BLaER1 treated with 17β-estradiol and CSF1 and Interleukin-3, amounts not matched to agents 10 nM and 100 nM (cell line): ENCODE measurements around the gene AIG1.

Experiments
- H3K27ac ChIP-seq, 11 experiments: shearing (Covaris generic); formaldehyde crosslinking; 2 replicates each; pipeline ENCODE4 v1.8.1; 2022
- H3K27me3 ChIP-seq, 11 experiments: shearing (Covaris generic); formaldehyde crosslinking; 2 replicates each; pipeline ENCODE4 v1.8.1; 2022
- H3K36me3 ChIP-seq, 11 experiments: shearing (Covaris generic); formaldehyde crosslinking; 2 replicates each; pipeline ENCODE4 v1.8.1; 2022
- H3K4me1 ChIP-seq, 10 experiments: shearing (Covaris generic); formaldehyde crosslinking; 2 replicates each; pipeline ENCODE4 v1.8.1; 2022
- H3K4me2 ChIP-seq, 11 experiments: shearing (Covaris generic); formaldehyde crosslinking; 2 replicates each; pipeline ENCODE4 v1.8.1; 2022
- H3K4me3 ChIP-seq, 10 experiments: shearing (Covaris generic); formaldehyde crosslinking; 2 replicates each; pipeline ENCODE4 v1.8.1; 2022
- H3K9ac ChIP-seq, 11 experiments: shearing (Covaris generic); formaldehyde crosslinking; 2 replicates each; pipeline ENCODE4 v1.8.1; 2022
- H3K9me3 ChIP-seq, 11 experiments: shearing (Covaris generic); formaldehyde crosslinking; replicated peaks in 1 of 11; 2 replicates each; pipeline ENCODE4 v1.8.1; 2022
- H4K20me1 ChIP-seq, 11 experiments: shearing (Covaris generic); formaldehyde crosslinking; 2 replicates each; pipeline ENCODE4 v1.8.1; 2022
- Cebpa-rat ChIP-seq, 11 experiments: shearing (Covaris generic); IDR thresholded peaks; 2 replicates each; pipeline ENCODE4 v1.8.1; 2022

AIG1 gene

DNA sequence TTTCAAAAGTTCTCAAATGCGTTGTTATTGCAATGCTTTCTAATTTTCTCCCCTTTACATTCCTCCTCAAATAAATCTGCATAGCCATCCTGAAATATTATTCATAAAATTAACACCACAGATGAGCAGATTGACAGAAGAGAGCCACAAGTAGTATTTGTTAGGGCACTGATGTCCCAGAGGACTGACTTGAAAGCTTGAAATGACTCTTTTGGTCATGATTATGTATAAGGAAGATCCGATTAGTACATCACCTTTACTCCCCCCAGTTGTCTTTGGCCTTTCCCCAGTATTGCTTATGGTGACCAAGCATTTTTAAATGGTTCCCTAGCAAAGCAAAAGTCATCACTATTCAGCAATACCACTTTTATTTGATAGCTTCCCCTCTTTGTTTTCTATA, 202.2 kb downstream of the AIG1 start:
- peaks cover 0 to 18% (median 0%) of the 10 kb centered on the region in 10 experiments; a peak in 5 of 20 replicates for H3K4me1 ChIP-seq
- no peak overlapping the region for H3K4me3 ChIP-seq
- H3K9ac ChIP-seq: no peak overlapping the region
- H3K36me3 ChIP-seq: no peaks in the 10 kb centered on the region
- no peak overlapping the region for H3K27ac ChIP-seq
- no peak overlapping the region for H3K4me2 ChIP-seq
- no peaks in the 10 kb centered on the region for H4K20me1 ChIP-seq
- peaks cover 7 to 30% (median 20%) of the 10 kb centered on the region in 11 experiments; a peak in 19 of 22 replicates for H3K9me3 ChIP-seq
- no peaks in the 10 kb centered on the region for H3K27me3 ChIP-seq
- no peak for TF ChIP-seq Cebpa-rat (IDR thresholded peaks at IDR 0.05)

DNA sequence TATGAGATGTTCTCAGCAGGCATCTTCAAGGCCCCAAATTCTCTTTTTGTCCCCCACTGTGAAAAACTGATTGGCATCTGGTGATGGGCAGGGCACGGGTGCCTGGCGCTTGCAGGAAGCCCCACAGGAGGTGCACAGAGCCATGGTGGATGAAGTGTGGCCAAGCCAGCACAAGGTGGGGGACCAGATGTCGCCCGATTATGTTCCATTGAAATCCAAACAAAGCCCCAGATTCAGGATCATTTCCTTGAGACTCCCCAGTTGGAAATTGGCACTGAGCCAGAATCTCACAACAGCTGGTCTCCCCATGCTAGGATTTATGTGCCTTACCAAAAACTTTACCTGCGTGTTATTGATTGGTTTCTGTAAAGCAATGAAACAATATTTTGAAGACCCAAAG, 203.7 kb downstream of the AIG1 start:
- Histone ChIP-seq H3K4me3 (no peak overlapping the region), H3K9me3 (peaks cover 4 to 16% (median 9%) of the 10 kb centered on the region in 11 experiments; a peak in 19 of 22 replicates), H3K27ac (no peak overlapping the region), H4K20me1 (no peaks in the 10 kb centered on the region), H3K4me2 (no peak overlapping the region), H3K36me3 (no peaks in the 10 kb centered on the region), H3K4me1 (peaks cover 0 to 18% (median 0%) of the 10 kb centered on the region in 10 experiments; a peak in 5 of 20 replicates), H3K9ac (no peak overlapping the region), H3K27me3 (no peaks in the 10 kb centered on the region)
- TF ChIP-seq Cebpa-rat (IDR thresholded peaks at IDR 0.05): no peak

DNA sequence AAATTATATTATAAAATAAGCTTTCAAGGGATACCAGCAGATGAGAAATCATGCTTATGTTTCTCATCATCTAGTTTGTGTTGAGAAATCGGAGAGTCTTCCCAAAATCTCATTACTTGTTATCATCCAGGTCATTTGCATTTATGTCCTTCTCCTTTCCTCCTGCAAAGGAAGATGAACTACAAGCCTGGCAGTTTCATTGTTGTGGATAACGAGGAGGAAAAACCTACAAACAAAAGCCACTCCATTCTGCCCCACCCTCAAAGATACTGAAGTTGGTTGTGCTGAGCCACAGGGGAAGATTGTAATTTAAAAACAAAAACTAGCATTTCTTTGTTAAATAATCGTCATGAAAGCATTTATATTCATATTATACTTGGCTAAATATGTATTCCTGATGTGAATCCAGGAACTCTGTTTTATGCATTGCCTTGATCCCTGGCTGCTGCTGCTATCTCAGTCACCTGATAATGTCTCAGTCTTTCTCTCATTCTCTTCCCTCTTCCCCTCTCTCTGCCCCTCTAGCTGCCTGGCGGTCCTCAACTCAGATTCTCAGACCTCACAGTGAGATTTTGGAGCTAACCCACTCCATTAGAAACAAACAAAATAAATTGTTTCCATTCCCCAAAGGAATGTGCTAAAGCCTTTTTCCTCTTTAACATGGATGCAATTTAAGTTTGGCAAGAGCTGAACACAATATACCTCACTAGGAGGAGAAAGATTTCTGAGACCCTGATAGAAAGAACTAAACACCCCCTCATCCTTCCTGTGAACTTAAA, 204.5 kb downstream of the AIG1 start:
- Histone ChIP-seq H3K4me2 (no peak overlapping the region), H3K27ac (no peak overlapping the region), H3K9ac (no peak overlapping the region), H3K36me3 (no peaks in the 10 kb centered on the region), H3K27me3 (no peaks in the 10 kb centered on the region), H4K20me1 (no peaks in the 10 kb centered on the region), H3K4me3 (no peak overlapping the region), H3K9me3 (peaks cover 0 to 8% (median under 1%) of the 10 kb centered on the region in 11 experiments; a peak in 10 of 22 replicates), H3K4me1 (peaks cover 0 to 18% (median 0%) of the 10 kb centered on the region in 10 experiments; a peak in 5 of 20 replicates)
- no peak for TF ChIP-seq Cebpa-rat (IDR thresholded peaks at IDR 0.05)

DNA sequence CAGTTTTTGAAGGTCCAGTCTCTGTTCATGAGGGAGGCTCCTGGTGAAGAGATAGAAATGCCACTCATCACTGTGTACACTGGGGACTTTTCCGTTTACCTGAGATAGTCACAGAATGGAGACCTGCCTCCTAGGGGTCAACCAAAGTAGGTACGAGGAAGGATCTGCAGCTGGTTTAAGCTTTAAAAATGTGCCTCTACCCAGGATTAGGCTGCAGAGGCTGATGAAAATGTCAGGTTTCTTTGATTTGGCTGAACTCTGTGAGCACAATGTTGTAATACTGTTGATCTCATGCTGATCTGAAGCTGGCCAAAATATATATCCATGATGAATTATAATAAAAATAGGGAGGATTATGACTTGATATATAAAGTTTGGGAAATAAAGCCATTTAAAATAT, 207.1 kb downstream of the AIG1 start:
- Histone ChIP-seq H3K36me3 (no peaks in the 10 kb centered on the region), H3K4me2 (no peak overlapping the region), H3K27ac (no peak overlapping the region), H3K4me1 (no peaks in the 10 kb centered on the region), H3K27me3 (no peaks in the 10 kb centered on the region), H3K9me3 (0 out of 22 replicates have a peak, but pooled peaks cover 0 to 1% (median 0%) of the 10 kb centered on the region in 11 experiments), H3K4me3 (no peak overlapping the region), H3K9ac (no peak overlapping the region), H4K20me1 (no peaks in the 10 kb centered on the region)
- TF ChIP-seq Cebpa-rat (IDR thresholded peaks at IDR 0.05): no peak

DNA sequence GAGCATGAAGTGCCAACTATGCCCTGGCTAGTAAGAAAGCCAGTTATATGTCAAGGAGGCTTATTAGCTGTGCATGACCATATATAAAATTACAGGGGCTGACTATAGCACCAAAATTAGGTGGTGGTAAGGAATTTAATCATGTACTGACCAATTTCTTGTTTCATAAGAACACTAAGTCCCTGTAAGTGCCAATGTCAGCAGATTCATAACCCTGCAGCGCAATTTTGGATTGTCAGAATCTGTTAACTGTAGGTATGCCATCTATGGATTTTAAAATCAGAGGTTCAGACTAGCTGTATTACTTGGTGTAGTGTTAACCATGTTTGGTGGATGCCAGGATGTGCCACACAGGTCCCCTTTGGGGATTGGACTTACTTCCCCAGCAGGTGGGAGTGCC, 207.8 kb downstream of the AIG1 start:
- H3K4me1 ChIP-seq: no peaks in the 10 kb centered on the region
- no peak overlapping the region for H3K27ac ChIP-seq
- no peak for TF ChIP-seq Cebpa-rat (IDR thresholded peaks at IDR 0.05)
- no peaks in the 10 kb centered on the region for H4K20me1 ChIP-seq
- H3K9ac ChIP-seq: no peak overlapping the region
- H3K36me3 ChIP-seq: no peaks in the 10 kb centered on the region
- H3K27me3 ChIP-seq: no peaks in the 10 kb centered on the region
- H3K9me3 ChIP-seq: 0 out of 22 replicates have a peak, but pooled peaks cover 0 to 8% (median 0%) of the 10 kb centered on the region in 11 experiments
- H3K4me3 ChIP-seq: no peak overlapping the region
- H3K4me2 ChIP-seq: no peak overlapping the region

DNA sequence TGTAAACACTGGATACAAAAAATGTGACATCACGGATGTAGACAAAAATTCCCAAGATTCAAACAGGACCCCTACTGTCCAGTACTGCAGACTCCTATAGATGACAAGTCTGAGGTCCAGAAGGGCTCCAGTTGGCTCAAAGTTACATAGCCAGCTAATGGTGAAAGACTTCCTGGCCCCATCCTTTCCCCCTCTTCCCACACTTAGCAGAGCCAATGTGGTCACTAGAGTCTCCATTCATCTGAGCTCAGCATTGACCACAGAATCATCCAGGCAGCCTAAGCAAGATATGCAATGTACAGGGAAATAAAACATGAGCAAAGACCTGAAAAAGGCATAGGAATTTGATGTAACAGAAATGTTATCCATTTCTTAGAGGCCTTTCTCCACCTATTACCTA, 209.3 kb downstream of the AIG1 start:
- Histone ChIP-seq H3K9me3 (0 out of 22 replicates have a peak, but pooled peaks cover 0 to 9% (median 0%) of the 10 kb centered on the region in 11 experiments), H3K9ac (no peak overlapping the region), H3K27me3 (no peaks in the 10 kb centered on the region), H3K36me3 (no peaks in the 10 kb centered on the region), H3K4me2 (no peak overlapping the region), H3K4me3 (no peak overlapping the region), H3K4me1 (no peaks in the 10 kb centered on the region), H4K20me1 (no peaks in the 10 kb centered on the region), H3K27ac (no peak overlapping the region)
- TF ChIP-seq Cebpa-rat (IDR thresholded peaks at IDR 0.05): no peak

DNA sequence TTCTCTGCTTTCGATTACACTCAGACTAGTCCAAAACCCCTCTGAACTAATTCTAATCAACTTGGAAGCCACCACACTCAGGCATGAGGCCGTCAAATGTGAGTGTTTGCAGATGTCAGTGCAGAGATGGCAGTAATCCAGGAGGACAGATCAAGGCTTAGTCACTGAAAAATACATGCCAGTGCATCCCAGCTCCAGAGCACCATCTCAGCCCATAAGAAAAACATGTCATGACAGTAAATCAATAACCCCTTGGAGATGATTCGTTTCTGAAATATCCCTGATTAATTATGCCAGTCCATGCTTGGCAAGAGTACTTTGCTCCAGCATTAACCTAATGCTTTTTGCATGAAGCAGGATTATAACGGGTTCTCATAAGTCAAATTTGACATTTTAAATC, 210.3 kb downstream of the AIG1 start:
- no peak for TF ChIP-seq Cebpa-rat (IDR thresholded peaks at IDR 0.05)
- Histone ChIP-seq H3K4me3 (no peak overlapping the region), H3K4me1 (peaks cover 0 to 1% (median 0%) of the 10 kb centered on the region in 10 experiments; a peak in 2 of 20 replicates), H3K9ac (no peak overlapping the region), H4K20me1 (no peaks in the 10 kb centered on the region), H3K27ac (no peak overlapping the region), H3K36me3 (no peaks in the 10 kb centered on the region), H3K4me2 (no peak overlapping the region), H3K27me3 (no peaks in the 10 kb centered on the region), H3K9me3 (0 out of 22 replicates have a peak, but pooled peaks cover 0 to 9% (median 0%) of the 10 kb centered on the region in 11 experiments)

DNA sequence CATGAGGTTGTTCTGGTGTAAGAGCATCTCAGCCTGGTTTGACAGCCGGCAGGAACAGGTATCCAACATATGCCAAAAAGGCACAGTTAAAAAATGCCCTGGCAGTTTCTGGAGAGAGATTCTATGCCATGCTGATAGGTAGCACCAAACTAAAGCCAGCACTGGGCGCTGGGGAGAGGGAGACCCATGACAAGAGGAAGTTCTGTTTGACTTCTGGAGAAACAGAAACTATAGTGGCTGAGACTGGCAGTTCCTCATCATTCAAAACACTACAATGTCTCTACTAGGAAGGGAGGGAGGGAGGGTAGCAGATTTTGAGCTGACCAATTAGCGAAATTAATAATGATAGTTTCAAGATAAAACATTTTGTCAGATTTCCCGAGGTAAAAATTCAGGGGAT, 215.7 kb downstream of the AIG1 start:
- Histone ChIP-seq H4K20me1 (no peaks in the 10 kb centered on the region), H3K36me3 (no peaks in the 10 kb centered on the region), H3K4me1 (peaks cover 0 to 10% (median 0%) of the 10 kb centered on the region in 10 experiments; a peak in 3 of 20 replicates), H3K4me2 (peak overlapping the region in 2 of 11 experiments; percentile 30 to 48; a peak in 3 of 22 replicates), H3K9ac (no peak overlapping the region), H3K27ac (no peak overlapping the region), H3K9me3 (0 out of 22 replicates have a peak, but pooled peaks cover 0 to 9% (median 0%) of the 10 kb centered on the region in 11 experiments), H3K27me3 (no peaks in the 10 kb centered on the region), H3K4me3 (no peak overlapping the region)
- TF ChIP-seq Cebpa-rat (IDR thresholded peaks at IDR 0.05): no peak

DNA sequence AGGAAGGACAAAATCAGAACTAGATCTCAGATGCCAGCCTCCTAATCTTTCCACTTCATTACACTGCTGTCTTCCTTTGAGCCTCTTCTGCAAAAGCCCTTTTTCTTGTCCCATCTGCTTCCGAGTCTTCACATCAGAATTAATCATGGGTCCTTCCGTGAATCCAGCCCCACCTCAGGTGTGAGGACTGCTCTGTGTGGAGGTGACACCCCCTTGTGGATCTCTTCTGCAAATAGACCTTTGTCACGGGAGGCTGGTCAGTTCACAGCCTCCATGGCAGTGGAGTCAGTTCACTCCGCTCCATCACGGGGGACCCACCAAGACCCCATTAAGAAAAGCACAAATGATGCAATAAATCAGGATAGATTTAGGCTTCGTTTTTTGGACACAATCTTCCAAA, 218.7 kb downstream of the AIG1 start:
- no peak overlapping the region for H3K4me2 ChIP-seq

More for the DNA sequence above, 218.7 kb downstream of the AIG1 start:
- H3K4me3 ChIP-seq: no peak overlapping the region
- no peak overlapping the region for H3K9ac ChIP-seq
- peaks cover 0 to 16% (median 0%) of the 10 kb centered on the region in 10 experiments; a peak in 3 of 20 replicates for H3K4me1 ChIP-seq
- H4K20me1 ChIP-seq: no peaks in the 10 kb centered on the region
- no peaks in the 10 kb centered on the region for H3K27me3 ChIP-seq
- no peak for TF ChIP-seq Cebpa-rat (IDR thresholded peaks at IDR 0.05)
- no peaks in the 10 kb centered on the region for H3K36me3 ChIP-seq
- no peaks in the 10 kb centered on the region for H3K9me3 ChIP-seq
- no peak overlapping the region for H3K27ac ChIP-seq
